K562 (cell line): Measurements from ENCODE around the gene KAT6B. TPM values are rescaled to one million over a fixed set of nuclear protein-coding genes. Genes with fewer than 3 reads are reported as not detected.

Experiments used
- ATAC-seq: fragments of 200-7000 bp; cut with Tn5 transposase; 3 replicates; pipeline ENCODE4 v1.9.1; 2020; ENCODE audit warnings: moderate library complexity
- BruUV-seq: library from RNA; stranded (reverse); fragments of 400-500 nt; replicated peaks from 2 replicates; lab custom pipeline; 2021; lab: Mats Ljungman, UMichigan
- CTCF ChIA-PET: fragments of 300-600 bp; formaldehyde crosslinking; extraction: SDS; loops from one replicate; lab custom pipeline; 2021; ENCODE audit warnings: low intra/inter-chr PET ratio; lab: Yijun Ruan, JAX
- POLR2A ChIA-PET: fragments of 300-600, 350-650 bp; sonication (Branson Sonifier 250); formaldehyde crosslinking; extraction: SDS; loops from one replicate; lab custom pipeline; 2021; ENCODE audit warnings: antibody characterized with exemption, inconsistent platforms; lab: Yijun Ruan, JAX
- DNase-seq, 4 experiments: peaks; one replicate each; pipeline versions ENCODE4 v3.0.0 to v3.0.0-alpha.2; 2011 to 2018; ENCODE audit warnings: low spot score in 3 of 4, mixed read lengths in 3 of 4; ENCODE audit errors: extremely low read depth in 1 of 4
- FAIRE-seq: peaks from 2 replicates; lab custom pipeline; 2011; peaks lifted over from hg19 to GRCh38; lab: Jason Lieb, UNC
- H2AFZ ChIP-seq: 2 replicates; pipeline ENCODE4 v1.6.0; 2011; ENCODE audit warnings: low read depth, low read length, control low read depth, inconsistent platforms
- H3K27ac ChIP-seq: fragments of 200-600 bp; 3 replicates; pipeline ENCODE4 v1.8.0; 2011; ENCODE audit warnings: low read depth, mild to moderate bottlenecking, control low read depth, inconsistent platforms, low read length, moderate library complexity, mixed read lengths; ENCODE audit errors: extremely low read depth
- H3K27me3 ChIP-seq, 2 experiments: fragments of 300-600 bp in 1 of 2; 2 replicates in 1 of 2; 3 replicates in 1 of 2; pipeline versions ENCODE4 v1.6.0 to v1.8.0; 2011; ENCODE audit warnings: inconsistent platforms in 2 of 2, low read length in 2 of 2, mild to moderate bottlenecking in 1 of 2, mixed read lengths in 1 of 2, moderate library complexity in 1 of 2; ENCODE audit not compliant: control insufficient read depth in 2 of 2, insufficient read depth in 2 of 2
- H3K36me3 ChIP-seq: fragments of 300-600 bp; 3 replicates; pipeline ENCODE4 v1.8.0; 2011; ENCODE audit warnings: mild to moderate bottlenecking, low read length, inconsistent platforms; ENCODE audit not compliant: control insufficient read depth, insufficient read depth
- H3K4me1 ChIP-seq, 2 experiments: fragments of 200-600 bp in 1 of 2; replicated peaks in 1 of 2; 2 replicates in 1 of 2; 3 replicates in 1 of 2; pipeline versions ENCODE4 v1.5.1 to v1.8.0; 2011; ENCODE audit warnings: inconsistent platforms in 2 of 2, low read length in 2 of 2, mild to moderate bottlenecking in 1 of 2, mixed read lengths in 1 of 2, moderate library complexity in 1 of 2; ENCODE audit not compliant: control insufficient read depth in 2 of 2, insufficient read depth in 2 of 2
- H3K4me2 ChIP-seq: 2 replicates; pipeline ENCODE4 v1.6.1; 2011; ENCODE audit warnings: low read length, control low read depth, inconsistent platforms, mixed read lengths; ENCODE audit not compliant: insufficient read depth
- H3K4me3 ChIP-seq: fragments of 200-600 bp; sonication (generic), shearing (Covaris generic); 2 replicates; pipeline ENCODE4 v1.5.1; 2016; ENCODE audit warnings: control low read depth, inconsistent platforms
- H3K79me2 ChIP-seq: fragments of 200-600 bp; 3 replicates; pipeline ENCODE4 v1.8.0; 2011; ENCODE audit warnings: low read length, inconsistent platforms; ENCODE audit not compliant: control insufficient read depth, insufficient read depth
- H3K9ac ChIP-seq, 2 experiments: 2 replicates each; pipeline versions ENCODE4 v1.6.0 to v1.6.1; 2011; ENCODE audit warnings: low read depth in 2 of 2, low read length in 2 of 2, control low read depth in 1 of 2, inconsistent platforms in 1 of 2, mild to moderate bottlenecking in 1 of 2, mixed read lengths in 1 of 2; ENCODE audit not compliant: insufficient read depth in 1 of 2
- H3K9me1 ChIP-seq: one replicate; pipeline ENCODE4 v1.6.0; 2011; ENCODE audit warnings: inconsistent platforms, mild to moderate bottlenecking, low read length, moderate library complexity; ENCODE audit not compliant: control insufficient read depth, insufficient read depth
- H3K9me3 ChIP-seq: replicated peaks from 2 replicates; pipeline ENCODE4 v1.5.1; 2011; ENCODE audit warnings: low read depth, low read length, inconsistent platforms; ENCODE audit not compliant: control insufficient read depth, insufficient read depth
- H4K20me1 ChIP-seq: replicated peaks from 2 replicates; pipeline ENCODE4 v1.6.1; 2011; ENCODE audit warnings: low read length, inconsistent platforms, mixed read lengths; ENCODE audit not compliant: control insufficient read depth, insufficient read depth
- PML ChIP-seq: IDR thresholded peaks from 2 replicates; pipeline ENCODE4 v1.6.1; 2012; ENCODE audit warnings: low read length, inconsistent platforms
- U2AF1 ChIP-seq: fragments of 200-400 bp; formaldehyde crosslinking; optimal IDR thresholded peaks from 2 replicates; pipeline ENCODE3; 2017; ENCODE audit warnings: mild to moderate bottlenecking, low read depth, low read length, moderate library complexity
- ZFP36 ChIP-seq: fragments of 150-350 bp; IDR thresholded peaks from 2 replicates; pipeline ENCODE4 v1.6.1; 2018; ENCODE audit warnings: low read length, low read depth; ENCODE audit not compliant: partially characterized antibody
- ZNF239 ChIP-seq: fragments of 250-450 bp; sonication (Bioruptor Pico); IDR thresholded peaks from 2 replicates; pipeline ENCODE4 v1.4.0; 2020; ENCODE audit warnings: mild to moderate bottlenecking
- WGBS: fragments of 100-300 bp; shearing (Covaris generic); methylation state at CpG from one replicate; pipeline ENCODE4 v1.1.6; 2016; ENCODE audit warnings: low coverage, mixed read lengths; ENCODE audit not compliant: insufficient coverage; ENCODE audit errors: missing lambda C conversion rate; 5-methylcytosine and 5-hydroxymethylcytosine counted together
- in situ Hi-C: fragments of 300-500 bp; cut with MboI; formaldehyde crosslinking; loops from 4 replicates; pipeline ENCODE4 v1.15.0; 2018; ENCODE audit warnings: inconsistent platforms, mixed read lengths
- intact Hi-C: fragments of 100-400 bp; cut with micrococcal nuclease; formaldehyde crosslinking; loops from 2 replicates; pipeline ENCODE4 v1.14.2; 2022
- polyA plus RNA-seq, 8 experiments: library from polyadenylated mRNA; depleted of rRNA in 4 of 8; stranded (reverse) in 5 of 8; unstranded in 3 of 8; fragments of >200 nt; fragmentation: Nextera tagmentation in 2 of 8; fragmentation: Illumina TruSeq in 1 of 8; extraction: Ambion mirVana in 2 of 8; extraction: Trizol in 1 of 8; gene quantifications; 2 replicates each; pipeline versions ENCODE4 v1.2.1 to v1.2.3, GENCODE V29; 2011 to 2014; ENCODE audit warnings: inconsistent platforms in 1 of 8, missing spikeins in 1 of 8
- total RNA-seq, 7 experiments: library from RNA; depleted of rRNA in 6 of 7; stranded (reverse); fragments of >200 nt in 6 of 7; fragmentation: Illumina TruSeq in 2 of 7; extraction: Trizol in 2 of 7; gene quantifications; 2 replicates each; pipeline versions ENCODE4 v1.2.1 to v1.2.3, GENCODE V29; 2011 to 2021; ENCODE audit warnings: low replicate concordance in 1 of 7
- TF ChIP-seq, protein P1 (sequence below), 2 experiments: fragments of 450-650 bp; formaldehyde crosslinking in 1 of 2; IDR thresholded peaks; 2 replicates each; pipeline versions ENCODE4 v1.4.0 to v1.6.1; 2014 to 2020; ENCODE audit warnings: mild to moderate bottlenecking in 2 of 2, borderline replicate concordance in 1 of 2, low read depth in 1 of 2
- TF ChIP-seq, protein P2 (sequence below): fragments of 450-650 bp; formaldehyde crosslinking; IDR thresholded peaks from 2 replicates; pipeline ENCODE4 v1.4.0; 2020; ENCODE audit warnings: mild to moderate bottlenecking, moderate library complexity
- TF ChIP-seq, protein P3 (sequence below): sonication (generic); formaldehyde crosslinking; IDR thresholded peaks from 2 replicates; pipeline ENCODE4 v1.8.1; 2022; ENCODE audit warnings: missing genetic modification reagents
- TF ChIP-seq, protein P4 (sequence below): IDR thresholded peaks from 3 replicates; pipeline ENCODE4 v1.6.1; 2011; ENCODE audit warnings: borderline replicate concordance, mild to moderate bottlenecking, moderate library complexity; ENCODE audit not compliant: insufficient read length; ENCODE audit errors: extremely low read depth

KAT6B gene
- total and polyA plus RNA-seq, 9 of the 15 experiments (the other 6 are each of a cell fraction or from before 2014, with no cell fraction given): 1.4 to 9.2 (median 6.8) TPM

DNA sequence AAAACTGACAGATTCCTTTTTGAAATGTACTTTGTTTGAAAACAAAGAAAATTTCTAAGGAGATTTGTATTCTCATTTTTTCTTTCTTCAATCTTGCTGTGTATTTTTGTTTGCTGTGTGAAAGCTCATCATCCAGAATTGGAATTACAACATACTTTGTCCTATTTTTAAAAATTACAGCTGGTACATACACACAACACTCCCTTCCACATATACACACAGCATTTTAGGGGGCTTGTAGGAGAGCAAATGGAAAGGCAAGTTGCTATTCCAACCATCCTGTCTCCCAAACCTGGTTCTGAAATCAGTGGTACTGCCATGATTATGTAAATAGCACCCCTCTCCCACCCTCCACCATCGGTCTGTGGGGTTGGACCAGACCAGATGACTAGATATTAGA, 184.0 kb downstream of the KAT6B start:
- H3K4me1 ChIP-seq: no peaks in the 10 kb centered on the region
- H3K4me2 ChIP-seq: no peak overlapping the region
- H3K9ac ChIP-seq: no peak overlapping the region
- no peaks in the 10 kb centered on the region; a peak in 1 of 5 replicates for H3K27me3 ChIP-seq
- no TSS peak for BruUV-seq
- H3K36me3 ChIP-seq: no peaks in the 10 kb centered on the region
- no peaks in the 10 kb centered on the region for H3K9me3 ChIP-seq
- H3K79me2 ChIP-seq: no peaks in the 10 kb centered on the region
- no peak overlapping the region for H3K4me3 ChIP-seq
- H3K9me1 ChIP-seq: no peaks in the 10 kb centered on the region
- no peak for ATAC-seq
- no peaks in the 10 kb centered on the region for H4K20me1 ChIP-seq
- FAIRE-seq: no peak
- intact Hi-C loops: loop anchor here (10.0 kb wide), 1 partner anchor 186 kb away; the partner anchor contains the start of gene KAT6B
- WGBS: 9% methylated on average over 1 of the region's 1 CpG
- no peak overlapping the region for H3K27ac ChIP-seq
- POLR2A ChIA-PET: no interaction called here
- DNase-seq: no peak
- CTCF ChIA-PET: no interaction called here
- in situ Hi-C loops: no loop called here
- no peak overlapping the region for H2AFZ ChIP-seq
- TF ChIP-seq, protein P1, sequence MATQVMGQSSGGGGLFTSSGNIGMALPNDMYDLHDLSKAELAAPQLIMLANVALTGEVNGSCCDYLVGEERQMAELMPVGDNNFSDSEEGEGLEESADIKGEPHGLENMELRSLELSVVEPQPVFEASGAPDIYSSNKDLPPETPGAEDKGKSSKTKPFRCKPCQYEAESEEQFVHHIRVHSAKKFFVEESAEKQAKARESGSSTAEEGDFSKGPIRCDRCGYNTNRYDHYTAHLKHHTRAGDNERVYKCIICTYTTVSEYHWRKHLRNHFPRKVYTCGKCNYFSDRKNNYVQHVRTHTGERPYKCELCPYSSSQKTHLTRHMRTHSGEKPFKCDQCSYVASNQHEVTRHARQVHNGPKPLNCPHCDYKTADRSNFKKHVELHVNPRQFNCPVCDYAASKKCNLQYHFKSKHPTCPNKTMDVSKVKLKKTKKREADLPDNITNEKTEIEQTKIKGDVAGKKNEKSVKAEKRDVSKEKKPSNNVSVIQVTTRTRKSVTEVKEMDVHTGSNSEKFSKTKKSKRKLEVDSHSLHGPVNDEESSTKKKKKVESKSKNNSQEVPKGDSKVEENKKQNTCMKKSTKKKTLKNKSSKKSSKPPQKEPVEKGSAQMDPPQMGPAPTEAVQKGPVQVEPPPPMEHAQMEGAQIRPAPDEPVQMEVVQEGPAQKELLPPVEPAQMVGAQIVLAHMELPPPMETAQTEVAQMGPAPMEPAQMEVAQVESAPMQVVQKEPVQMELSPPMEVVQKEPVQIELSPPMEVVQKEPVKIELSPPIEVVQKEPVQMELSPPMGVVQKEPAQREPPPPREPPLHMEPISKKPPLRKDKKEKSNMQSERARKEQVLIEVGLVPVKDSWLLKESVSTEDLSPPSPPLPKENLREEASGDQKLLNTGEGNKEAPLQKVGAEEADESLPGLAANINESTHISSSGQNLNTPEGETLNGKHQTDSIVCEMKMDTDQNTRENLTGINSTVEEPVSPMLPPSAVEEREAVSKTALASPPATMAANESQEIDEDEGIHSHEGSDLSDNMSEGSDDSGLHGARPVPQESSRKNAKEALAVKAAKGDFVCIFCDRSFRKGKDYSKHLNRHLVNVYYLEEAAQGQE (IDR thresholded peaks at IDR 0.05; ENCODE audit: borderline replicate concordance): no peak
- TF ChIP-seq, protein P1 (CRISPR knock-in tag; IDR thresholded peaks at IDR 0.05; ENCODE audit: low read depth): no peak
- TF ChIP-seq U2AF1: no peak
- no peak for TF ChIP-seq ZFP36
- TF ChIP-seq, protein P2, sequence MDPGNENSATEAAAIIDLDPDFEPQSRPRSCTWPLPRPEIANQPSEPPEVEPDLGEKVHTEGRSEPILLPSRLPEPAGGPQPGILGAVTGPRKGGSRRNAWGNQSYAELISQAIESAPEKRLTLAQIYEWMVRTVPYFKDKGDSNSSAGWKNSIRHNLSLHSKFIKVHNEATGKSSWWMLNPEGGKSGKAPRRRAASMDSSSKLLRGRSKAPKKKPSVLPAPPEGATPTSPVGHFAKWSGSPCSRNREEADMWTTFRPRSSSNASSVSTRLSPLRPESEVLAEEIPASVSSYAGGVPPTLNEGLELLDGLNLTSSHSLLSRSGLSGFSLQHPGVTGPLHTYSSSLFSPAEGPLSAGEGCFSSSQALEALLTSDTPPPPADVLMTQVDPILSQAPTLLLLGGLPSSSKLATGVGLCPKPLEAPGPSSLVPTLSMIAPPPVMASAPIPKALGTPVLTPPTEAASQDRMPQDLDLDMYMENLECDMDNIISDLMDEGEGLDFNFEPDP (CRISPR knock-in tag): no peak
- TF ChIP-seq ZNF239 (CRISPR knock-in tag): no peak
- no peak for TF ChIP-seq PML
- TF ChIP-seq, protein P3, sequence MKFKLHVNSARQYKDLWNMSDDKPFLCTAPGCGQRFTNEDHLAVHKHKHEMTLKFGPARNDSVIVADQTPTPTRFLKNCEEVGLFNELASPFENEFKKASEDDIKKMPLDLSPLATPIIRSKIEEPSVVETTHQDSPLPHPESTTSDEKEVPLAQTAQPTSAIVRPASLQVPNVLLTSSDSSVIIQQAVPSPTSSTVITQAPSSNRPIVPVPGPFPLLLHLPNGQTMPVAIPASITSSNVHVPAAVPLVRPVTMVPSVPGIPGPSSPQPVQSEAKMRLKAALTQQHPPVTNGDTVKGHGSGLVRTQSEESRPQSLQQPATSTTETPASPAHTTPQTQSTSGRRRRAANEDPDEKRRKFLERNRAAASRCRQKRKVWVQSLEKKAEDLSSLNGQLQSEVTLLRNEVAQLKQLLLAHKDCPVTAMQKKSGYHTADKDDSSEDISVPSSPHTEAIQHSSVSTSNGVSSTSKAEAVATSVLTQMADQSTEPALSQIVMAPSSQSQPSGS (CRISPR knock-in tag): no peak
- TF ChIP-seq, protein P4, sequence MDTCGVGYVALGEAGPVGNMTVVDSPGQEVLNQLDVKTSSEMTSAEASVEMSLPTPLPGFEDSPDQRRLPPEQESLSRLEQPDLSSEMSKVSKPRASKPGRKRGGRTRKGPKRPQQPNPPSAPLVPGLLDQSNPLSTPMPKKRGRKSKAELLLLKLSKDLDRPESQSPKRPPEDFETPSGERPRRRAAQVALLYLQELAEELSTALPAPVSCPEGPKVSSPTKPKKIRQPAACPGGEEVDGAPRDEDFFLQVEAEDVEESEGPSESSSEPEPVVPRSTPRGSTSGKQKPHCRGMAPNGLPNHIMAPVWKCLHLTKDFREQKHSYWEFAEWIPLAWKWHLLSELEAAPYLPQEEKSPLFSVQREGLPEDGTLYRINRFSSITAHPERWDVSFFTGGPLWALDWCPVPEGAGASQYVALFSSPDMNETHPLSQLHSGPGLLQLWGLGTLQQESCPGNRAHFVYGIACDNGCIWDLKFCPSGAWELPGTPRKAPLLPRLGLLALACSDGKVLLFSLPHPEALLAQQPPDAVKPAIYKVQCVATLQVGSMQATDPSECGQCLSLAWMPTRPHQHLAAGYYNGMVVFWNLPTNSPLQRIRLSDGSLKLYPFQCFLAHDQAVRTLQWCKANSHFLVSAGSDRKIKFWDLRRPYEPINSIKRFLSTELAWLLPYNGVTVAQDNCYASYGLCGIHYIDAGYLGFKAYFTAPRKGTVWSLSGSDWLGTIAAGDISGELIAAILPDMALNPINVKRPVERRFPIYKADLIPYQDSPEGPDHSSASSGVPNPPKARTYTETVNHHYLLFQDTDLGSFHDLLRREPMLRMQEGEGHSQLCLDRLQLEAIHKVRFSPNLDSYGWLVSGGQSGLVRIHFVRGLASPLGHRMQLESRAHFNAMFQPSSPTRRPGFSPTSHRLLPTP: no peak
